Fibroblast of upper back skin (primary cell): ENCODE data around the gene ILF3.
A peak's percentile ranks its signal among the peaks of the same experiment; 100 is the strongest.

Experiments
- DNase-seq: peaks from one replicate; pipeline ENCODE4 v3.0.0-alpha.2; 2013

ILF3 gene

GRCh38 chr19:10653732-10654609 is at the start of gene ILF3:
Gene ILF3, plus strand, starts transcription at chr19:10654346. Its CDS starts 16,260 bp downstream, at chr19:10670606.
- DNase-seq = peak; percentile 100

GRCh38 chr19:10604460-10604980 is 49.6 kb upstream of the ILF3 start:
- no peak for DNase-seq

GRCh38 chr19:10611907-10612306 is 42.2 kb upstream of the ILF3 start:
- no peak for DNase-seq

- DNase-seq = no peak
Observed at GRCh38 chr19:10612499-10613119, 41.5 kb upstream of the ILF3 start.

GRCh38 chr19:10615429-10616023 is 38.6 kb upstream of the ILF3 start:
- no peak for DNase-seq

GRCh38 chr19:10617409-10618121 is 36.6 kb upstream of the ILF3 start:
- DNase-seq = peak; percentile 83

- no peak for DNase-seq
Observed at GRCh38 chr19:10618846-10619245, 35.3 kb upstream of the ILF3 start.

GRCh38 chr19:10620786-10621185 is 33.4 kb upstream of the ILF3 start:
- no peak for DNase-seq

- DNase-seq = no peak
Observed at GRCh38 chr19:10621966-10622365, 32.2 kb upstream of the ILF3 start.

GRCh38 chr19:10624585-10624984 is 29.6 kb upstream of the ILF3 start:
- no peak for DNase-seq

- DNase-seq = peak; percentile 40
Observed at GRCh38 chr19:10625003-10625761, 29.0 kb upstream of the ILF3 start, which contains the start of gene SLC44A2. Gene SLC44A2, plus strand, starts transcription at chr19:10625553. Its CDS starts 81 bp downstream, at chr19:10625634.

GRCh38 chr19:10625762-10626138 is 28.4 kb upstream of the ILF3 start:
- DNase-seq = no peak

- no peak for DNase-seq
Observed at GRCh38 chr19:10631874-10632273, 22.3 kb upstream of the ILF3 start.

GRCh38 chr19:10634430-10634829 is 19.7 kb upstream of the ILF3 start:
- no peak for DNase-seq

GRCh38 chr19:10634963-10635362 is 19.2 kb upstream of the ILF3 start:
- DNase-seq = no peak

GRCh38 chr19:10636304-10636972 is 17.7 kb upstream of the ILF3 start:
- DNase-seq = no peak

GRCh38 chr19:10637894-10638293 is 16.3 kb upstream of the ILF3 start:
- no peak for DNase-seq

- DNase-seq = no peak
Observed at GRCh38 chr19:10639836-10640235, 14.3 kb upstream of the ILF3 start.

GRCh38 chr19:10640361-10640760 is 13.8 kb upstream of the ILF3 start:
- no peak for DNase-seq

- DNase-seq = no peak
Observed at GRCh38 chr19:10641248-10641647, 12.9 kb upstream of the ILF3 start.

- DNase-seq = no peak
Observed at GRCh38 chr19:10642473-10643171, 11.5 kb upstream of the ILF3 start.
